GM12891 (cell line): ENCODE measurements around the gene GIMAP4. TPM values are rescaled to one million over a fixed set of nuclear protein-coding genes. Genes with fewer than 3 reads are reported as not detected.
"Not testable (repeated sequence)": the region's sequence is repeated elsewhere in the genome, so short reads cannot be mapped to it uniquely, and the experiment has no call there.

ENCODE experiments used
- DNase-seq: peaks from one replicate; pipeline ENCODE4 v3.0.0; 2011; ENCODE audit warnings: low spot score; ENCODE audit not compliant: insufficient read length
- FAIRE-seq: peaks from 2 replicates; lab custom pipeline; 2011; peaks lifted over from hg19 to GRCh38; lab: Jason Lieb, UNC
- PAX5 ChIP-seq: IDR thresholded peaks from 2 replicates; pipeline ENCODE4 v1.6.1; 2011; ENCODE audit warnings: low read length, moderate library complexity, mild to moderate bottlenecking; ENCODE audit not compliant: insufficient read depth, severe bottlenecking
- POLR2A ChIP-seq: IDR thresholded peaks from 2 replicates; pipeline ENCODE4 v1.6.1; 2011; ENCODE audit warnings: low read depth, low read length, control low read depth
- POLR2AphosphoS5 ChIP-seq: IDR thresholded peaks from 2 replicates; pipeline ENCODE4 v1.6.1; 2011; ENCODE audit warnings: low read depth, low read length, control low read depth
- POU2F2 ChIP-seq: IDR thresholded peaks from 2 replicates; pipeline ENCODE4 v1.6.1; 2011; ENCODE audit warnings: low read depth, mild to moderate bottlenecking, control low read depth, low read length, moderate library complexity
- SPI1 ChIP-seq: IDR thresholded peaks from 2 replicates; pipeline ENCODE4 v1.6.1; 2011; ENCODE audit warnings: low read depth, low read length, control low read depth
- TAF1 ChIP-seq: IDR thresholded peaks from 2 replicates; pipeline ENCODE4 v1.6.1; 2011; ENCODE audit warnings: low read depth, low read length, control low read depth
- polyA plus RNA-seq: library from polyadenylated mRNA; unstranded; fragments of >200 nt; gene quantifications from one replicate; pipeline ENCODE4 v1.2.1, GENCODE V29; 2012; ENCODE audit warnings: low read depth, missing spikeins, inconsistent platforms; ENCODE audit not compliant: missing spikeins

Gene GIMAP4
- polyA plus RNA-seq: 4.4 TPM

DNA sequence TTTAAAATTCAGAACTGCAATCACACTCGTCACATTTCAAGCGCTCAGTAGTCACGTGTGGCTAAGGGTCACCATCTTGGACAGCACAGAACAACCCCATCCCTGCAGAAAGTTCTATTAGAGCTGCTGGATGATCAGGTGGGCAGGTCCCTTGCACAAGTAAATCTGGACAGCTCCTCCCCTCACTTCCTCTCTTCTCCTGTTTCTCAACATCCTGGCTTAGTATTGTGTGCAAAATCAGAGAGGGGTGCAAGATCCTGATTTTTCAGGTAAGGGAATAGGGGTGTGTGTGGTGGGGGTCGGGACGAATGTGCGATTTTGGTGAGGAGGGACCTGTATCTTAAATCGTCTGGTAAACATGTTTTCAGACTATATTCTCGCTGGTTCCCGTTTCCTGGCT lies at the start of gene GIMAP4:
Gene GIMAP4 (plus strand): TSS at position 222 of the 400 bp plus-strand sequence. CDS start 2,512 bp downstream, outside the sequence.
- DNase-seq (no peak), FAIRE-seq (no peak)
- TF ChIP-seq POLR2A (no peak), SPI1 (peak; percentile 68), POU2F2 (no peak), TAF1 (0 out of 2 replicates have a peak, but pooled peaks have one; percentile 15), POLR2AphosphoS5 (no peak), PAX5 (no peak)

DNA sequence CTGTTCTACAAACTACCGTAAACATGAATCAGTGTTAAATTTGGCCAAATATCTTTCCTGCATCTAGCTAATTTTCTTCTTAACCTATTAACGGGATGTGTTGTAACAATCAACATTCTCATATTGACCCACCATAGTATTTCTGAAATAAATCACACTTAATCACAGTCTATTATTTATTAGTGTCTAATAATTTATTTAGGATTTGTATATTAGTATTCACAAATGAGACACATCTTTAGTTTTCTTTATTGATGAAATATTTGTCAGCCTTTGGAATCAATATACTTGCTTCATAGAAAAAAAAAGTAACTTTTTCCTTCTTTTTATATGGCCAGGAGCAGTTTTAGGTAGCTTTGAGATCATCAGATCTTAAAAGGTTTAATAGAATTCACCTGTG lies 47.9 kb upstream of the GIMAP4 start:
- FAIRE-seq (no peak), DNase-seq (no peak)
- TF ChIP-seq POLR2A: no peak
- TF ChIP-seq POLR2AphosphoS5: no peak
- TF ChIP-seq TAF1: no peak
- no peak for TF ChIP-seq POU2F2
- TF ChIP-seq SPI1: no peak
- TF ChIP-seq PAX5: no peak

DNA sequence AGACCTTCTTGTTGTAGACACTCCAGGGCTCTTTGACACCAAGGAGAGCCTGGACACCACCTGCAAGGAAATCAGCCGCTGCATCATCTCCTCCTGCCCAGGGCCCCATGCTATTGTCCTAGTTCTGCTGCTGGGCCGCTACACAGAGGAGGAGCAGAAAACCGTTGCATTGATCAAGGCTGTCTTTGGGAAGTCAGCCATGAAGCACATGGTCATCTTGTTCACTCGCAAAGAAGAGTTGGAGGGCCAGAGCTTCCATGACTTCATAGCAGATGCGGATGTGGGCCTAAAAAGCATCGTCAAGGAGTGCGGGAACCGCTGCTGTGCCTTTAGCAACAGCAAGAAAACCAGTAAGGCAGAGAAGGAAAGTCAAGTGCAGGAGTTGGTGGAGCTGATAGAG lies 47.0 kb upstream of the GIMAP4 start:
- DNase-seq: no peak
- no peak for FAIRE-seq
- TF ChIP-seq POLR2AphosphoS5: no peak
- no peak for TF ChIP-seq PAX5
- no peak for TF ChIP-seq POU2F2
- TF ChIP-seq POLR2A: no peak
- TF ChIP-seq TAF1: no peak
- TF ChIP-seq SPI1: no peak

- DNase-seq, FAIRE-seq: not testable (repeated sequence)
Measured at GRCh38 chr7:150522931-150523330, 44.3 kb upstream of the GIMAP4 start.

- no peak for TF ChIP-seq PAX5
- TF ChIP-seq POU2F2: no peak
- TF ChIP-seq SPI1: no peak
- no peak for TF ChIP-seq POLR2AphosphoS5
- TF ChIP-seq POLR2A: no peak
- TF ChIP-seq TAF1: no peak
- DNase-seq (no peak), FAIRE-seq (no peak)
Measured at GRCh38 chr7:150524018-150524417, 43.2 kb upstream of the GIMAP4 start.

DNA sequence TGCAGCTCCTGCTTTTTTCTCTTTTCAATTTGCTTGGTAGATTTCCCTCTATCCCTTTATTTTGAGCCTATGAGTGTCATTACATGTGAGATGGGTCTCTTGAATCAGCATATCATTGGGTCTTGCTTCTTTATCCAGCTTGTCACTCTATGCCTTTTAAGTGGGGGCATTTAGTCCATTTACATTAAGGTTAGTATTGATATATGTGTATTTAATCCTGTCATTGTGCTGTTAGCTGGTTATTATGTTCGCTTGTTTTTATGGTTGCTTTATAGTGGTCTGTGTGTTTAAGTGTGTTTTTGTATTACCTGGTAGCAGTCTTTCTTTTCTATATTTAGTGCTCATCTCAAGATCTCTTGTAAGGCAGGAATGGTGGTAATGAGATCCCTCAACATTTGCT lies 35.5 kb upstream of the GIMAP4 start:
- no peak for TF ChIP-seq POLR2A
- no peak for TF ChIP-seq POLR2AphosphoS5
- no peak for TF ChIP-seq SPI1
- no peak for TF ChIP-seq TAF1
- TF ChIP-seq PAX5: no peak
- TF ChIP-seq POU2F2: no peak
- no peak for DNase-seq
- FAIRE-seq: no peak

- DNase-seq (no peak), FAIRE-seq (no peak)
- TF ChIP-seq POLR2AphosphoS5: no peak
Measured at GRCh38 chr7:150538259-150538658, 28.9 kb upstream of the GIMAP4 start.

DNA sequence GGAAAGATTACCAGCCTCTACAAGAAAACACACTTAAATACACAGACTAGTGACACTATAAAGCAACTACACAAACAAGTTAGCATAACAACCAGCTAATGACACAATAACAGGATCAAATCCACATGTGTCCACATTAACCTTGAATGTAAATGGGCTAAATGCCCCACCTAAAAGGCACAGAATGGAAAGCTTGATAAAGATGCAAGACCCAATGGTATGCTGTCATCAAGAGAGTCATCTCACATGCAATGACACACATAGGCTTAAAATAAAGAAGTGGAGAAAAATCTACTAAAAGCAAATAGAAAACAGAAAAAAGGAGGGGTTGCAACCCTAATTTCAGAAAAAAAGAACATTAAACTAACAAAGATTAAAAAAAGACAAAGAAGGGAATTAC lies 14.0 kb upstream of the GIMAP4 start:
- FAIRE-seq: no peak
- TF ChIP-seq TAF1 (no peak), POLR2AphosphoS5 (no peak), POU2F2 (no peak), POLR2A (no peak), PAX5 (no peak), SPI1 (no peak)
- DNase-seq: no peak

DNA sequence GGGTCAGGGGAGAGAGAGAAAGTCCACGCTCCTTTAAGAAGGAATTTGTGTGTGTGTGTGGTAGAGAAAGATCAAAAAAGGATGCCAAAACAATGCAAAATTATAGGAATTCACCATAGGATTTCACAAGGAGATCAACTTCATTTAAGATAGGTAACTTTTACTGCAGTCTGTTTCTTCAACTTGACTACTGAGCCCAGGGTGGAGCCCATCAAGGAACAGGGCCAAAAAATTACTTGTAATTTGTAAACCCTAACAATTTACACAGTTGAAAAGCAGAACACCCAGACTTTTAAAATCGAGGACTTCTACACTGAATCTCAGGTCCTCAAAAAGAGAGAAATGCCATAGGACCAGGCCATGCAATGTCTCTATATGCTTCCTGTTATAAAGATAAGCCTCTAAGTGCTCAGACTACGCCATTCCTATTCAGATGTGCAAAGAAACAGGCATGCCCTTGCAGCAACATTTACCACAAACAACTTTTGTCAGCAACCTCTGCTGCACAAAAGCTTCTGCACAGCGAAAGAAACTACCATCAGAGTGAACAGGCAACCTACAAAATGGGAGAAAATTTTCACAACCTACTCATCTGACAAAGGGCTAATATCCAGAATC lies 10.6 kb upstream of the GIMAP4 start:
- no peak for FAIRE-seq
- DNase-seq: no peak
- TF ChIP-seq POLR2A: no peak
- no peak for TF ChIP-seq POU2F2
- TF ChIP-seq POLR2AphosphoS5: no peak
- TF ChIP-seq TAF1: no peak
- TF ChIP-seq PAX5: no peak
- no peak for TF ChIP-seq SPI1

DNA sequence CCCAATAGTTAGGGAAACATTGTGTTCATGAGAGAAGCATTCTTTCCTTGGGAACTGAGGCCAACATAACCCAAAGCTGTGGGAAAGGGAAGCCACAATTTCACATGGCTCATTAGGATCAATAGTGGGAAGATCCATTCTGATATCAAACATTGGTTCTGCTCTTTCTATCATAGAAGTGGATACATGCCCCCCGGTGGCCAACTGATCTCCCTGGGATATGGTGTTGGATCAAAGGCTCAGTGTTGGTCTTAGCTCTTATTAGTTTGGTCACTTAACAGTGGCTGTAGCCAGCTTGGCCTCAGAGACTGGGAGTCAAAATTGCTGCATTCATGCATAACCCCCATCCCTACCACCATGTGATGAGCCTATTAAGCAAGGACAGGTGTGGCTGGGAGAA lies 6.7 kb upstream of the GIMAP4 start:
- DNase-seq: no peak
- FAIRE-seq: no peak
- TF ChIP-seq POLR2A (no peak), TAF1 (no peak), POU2F2 (no peak), SPI1 (no peak), POLR2AphosphoS5 (no peak), PAX5 (no peak)
